ENCODE results near the gene INKA1.
A peak's percentile ranks its signal among the peaks of the same experiment; 100 is the strongest.

Gene INKA1

GRCh38 chr3:49812916-49813496 lies 9.9 kb downstream of the INKA1 start:
- TF ChIP-seq, protein P1, sequence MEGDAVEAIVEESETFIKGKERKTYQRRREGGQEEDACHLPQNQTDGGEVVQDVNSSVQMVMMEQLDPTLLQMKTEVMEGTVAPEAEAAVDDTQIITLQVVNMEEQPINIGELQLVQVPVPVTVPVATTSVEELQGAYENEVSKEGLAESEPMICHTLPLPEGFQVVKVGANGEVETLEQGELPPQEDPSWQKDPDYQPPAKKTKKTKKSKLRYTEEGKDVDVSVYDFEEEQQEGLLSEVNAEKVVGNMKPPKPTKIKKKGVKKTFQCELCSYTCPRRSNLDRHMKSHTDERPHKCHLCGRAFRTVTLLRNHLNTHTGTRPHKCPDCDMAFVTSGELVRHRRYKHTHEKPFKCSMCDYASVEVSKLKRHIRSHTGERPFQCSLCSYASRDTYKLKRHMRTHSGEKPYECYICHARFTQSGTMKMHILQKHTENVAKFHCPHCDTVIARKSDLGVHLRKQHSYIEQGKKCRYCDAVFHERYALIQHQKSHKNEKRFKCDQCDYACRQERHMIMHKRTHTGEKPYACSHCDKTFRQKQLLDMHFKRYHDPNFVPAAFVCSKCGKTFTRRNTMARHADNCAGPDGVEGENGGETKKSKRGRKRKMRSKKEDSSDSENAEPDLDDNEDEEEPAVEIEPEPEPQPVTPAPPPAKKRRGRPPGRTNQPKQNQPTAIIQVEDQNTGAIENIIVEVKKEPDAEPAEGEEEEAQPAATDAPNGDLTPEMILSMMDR (IDR thresholded peaks at IDR 0.05): no peak

- TF ChIP-seq, protein P1 (IDR thresholded peaks at IDR 0.05): no peak
Measured at GRCh38 chr3:49813497-49814174, 10.6 kb downstream of the INKA1 start, which contains the start of gene UBA7. Gene UBA7 (minus strand): TSS chr3:49813953. CDS start chr3:49813787, 166 bp downstream.

- TF ChIP-seq, protein P1 (IDR thresholded peaks at IDR 0.05): no peak
Measured at GRCh38 chr3:49826016-49826415, 23.0 kb downstream of the INKA1 start.

GRCh38 chr3:49831341-49831740 lies 28.3 kb downstream of the INKA1 start:
- TF ChIP-seq, protein P1 (IDR thresholded peaks at IDR 0.05): no peak

GRCh38 chr3:49839193-49839809 lies 36.2 kb downstream of the INKA1 start:
- TF ChIP-seq, protein P1 (IDR thresholded peaks at IDR 0.05): peak; percentile 97

GRCh38 chr3:49840388-49840787 lies 37.3 kb downstream of the INKA1 start:
- TF ChIP-seq, protein P1 (IDR thresholded peaks at IDR 0.05): no peak

DNA sequence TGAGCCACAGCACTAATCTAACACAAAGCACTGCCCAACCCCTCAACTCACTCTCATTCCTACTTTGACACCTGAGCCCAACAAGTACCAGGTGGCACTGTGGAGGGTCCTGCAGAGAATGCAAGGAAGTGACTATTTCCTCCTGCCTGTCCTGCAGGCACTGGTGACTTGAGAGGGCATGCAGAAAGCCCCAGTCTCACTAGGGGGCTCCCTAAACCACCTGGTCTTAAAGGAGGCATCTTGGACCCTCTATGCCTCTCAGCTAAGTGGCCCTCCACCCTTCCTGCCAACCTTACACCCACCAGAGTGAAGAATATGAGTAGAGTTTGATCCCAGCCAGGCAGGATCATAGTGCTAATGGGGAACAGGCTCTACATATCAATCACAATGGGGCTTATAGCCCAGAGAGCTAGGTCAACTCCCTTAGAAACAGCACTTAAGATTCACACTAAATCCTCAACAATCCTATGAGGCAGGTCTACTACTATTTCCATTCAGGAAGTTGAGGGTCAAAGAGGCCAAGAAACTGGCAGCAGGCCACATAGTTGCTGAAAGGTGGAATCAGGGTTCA lies 38.1 kb downstream of the INKA1 start:
- TF ChIP-seq, protein P1 (IDR thresholded peaks at IDR 0.05): 0 out of 2 replicates have a peak, but pooled peaks have one; percentile 17

Measured in LNCAP (cell line).